ENCODE measurements around the gene GAA. TPM values are rescaled to one million over a fixed set of nuclear protein-coding genes. Genes with fewer than 3 reads are reported as not detected.

GAA gene
- total and polyA plus RNA-seq, 2 of the 8 experiments (the other 6 are each of a cell fraction or from before 2014, with no cell fraction given) = 14.8 to 30.0 TPM

DNA sequence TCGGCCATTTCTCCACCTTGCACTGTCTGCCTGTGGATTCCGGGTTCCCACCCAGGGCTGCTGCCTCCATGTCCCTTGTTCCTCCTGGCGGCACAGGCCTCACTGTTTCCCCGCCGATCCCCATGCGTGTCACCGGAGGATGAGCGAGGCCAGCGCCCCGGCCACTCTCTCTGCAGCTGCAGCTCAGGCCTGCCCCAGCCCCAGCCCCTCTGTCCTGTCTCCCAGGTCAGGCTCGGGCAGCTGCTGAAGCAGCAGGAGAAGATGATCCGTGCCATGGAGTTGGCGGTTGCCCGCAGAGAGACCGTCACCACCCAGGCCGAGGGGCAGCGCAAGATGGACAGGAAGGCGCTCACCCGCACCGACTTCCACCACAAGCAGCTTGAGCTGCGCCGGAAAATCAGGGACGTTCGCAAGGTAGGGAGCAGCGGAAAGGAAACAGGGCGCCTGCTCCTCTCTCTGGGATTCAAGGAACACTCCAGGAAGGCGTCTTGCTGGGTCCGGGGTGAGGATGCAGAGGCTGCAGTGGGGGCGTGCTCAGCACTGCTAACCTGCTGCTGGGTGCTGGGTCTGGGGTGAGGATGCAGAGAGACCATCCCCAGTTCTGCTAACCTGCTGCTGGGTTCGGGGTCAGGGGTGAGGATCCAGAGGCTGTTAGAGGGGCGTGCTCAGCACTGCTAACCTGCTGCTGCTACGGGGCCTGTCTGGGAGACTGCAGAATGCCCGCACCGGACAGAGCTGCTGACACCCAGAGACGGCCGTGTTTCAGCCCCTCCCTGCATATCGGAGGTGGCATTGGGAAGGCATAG is 6.1 kb upstream of the GAA start:
- DNase-seq (ENCODE audit: low read depth in 1 of 2, low spot score in 2 of 2) (peak in 1 of 2 experiments; percentile 46), FAIRE-seq (no peak)
- no peak overlapping the region for H3K14ac ChIP-seq (ENCODE audit: insufficient read length)
- no peak overlapping the region for H2BK12ac ChIP-seq (ENCODE audit: low read depth, low read length)
- no peak overlapping the region for H4K5ac ChIP-seq (ENCODE audit: insufficient read length, low read depth, low read length)
- peak overlapping the region; percentile 51; the same call in 1 of the 2 replicates for H4K8ac ChIP-seq (ENCODE audit: extremely low read depth, insufficient read depth, low read length)
- CTCF ChIA-PET (ENCODE audit: partially characterized antibody) = interaction anchor here (0.9 to 4.4 kb wide), 5 partner anchors 9 to 29 kb away, joined by 3 to 33 read pairs (median 3); no protein-coding TSS in a partner anchor
- WGBS, 2 experiments (ENCODE audit: extremely low coverage in 1 of 2, insufficient coverage in 1 of 2, insufficient read length in 1 of 2, insufficient replicate concordance in 2 of 2, low coverage in 1 of 2, low lambda C conversion rate in 2 of 2, missing lambda C conversion rate in 1 of 2) = 91% methylated on average over 28 of the region's 37 CpGs; no CpG with 5 or more reads in 1 of the 2 experiments
- H3K9me3 ChIP-seq (ENCODE audit: insufficient read depth in 2 of 2, low read depth in 1 of 2, low read length in 1 of 2) = no peaks in the 10 kb centered on the region
- H2BK5ac ChIP-seq (ENCODE audit: low read depth, low read length) = no peak overlapping the region
- H3K4me1 ChIP-seq (replicated peaks in 1 of 4; ENCODE audit: control insufficient read depth in 3 of 4, insufficient read depth in 4 of 4, low read length in 3 of 4) = no peaks in the 10 kb centered on the region; a peak in 1 of 7 replicates
- H2AK5ac ChIP-seq (ENCODE audit: low read depth, low read length) = no peak overlapping the region
- H4K20me1 ChIP-seq (replicated peaks in 1 of 2; ENCODE audit: control insufficient read depth in 1 of 2, insufficient read depth in 2 of 2, low read length in 2 of 2) = no peaks in the 10 kb centered on the region
- H2BK15ac ChIP-seq (ENCODE audit: low read length) = no peak overlapping the region
- POLR2A ChIA-PET (ENCODE audit: partially characterized antibody) = no interaction called here
- H3K36me3 ChIP-seq (ENCODE audit: control insufficient read depth in 2 of 4, insufficient read depth in 4 of 4, low read length in 3 of 4) = no peaks in the 10 kb centered on the region
- H3K79me2 ChIP-seq (ENCODE audit: control insufficient read depth in 1 of 2, insufficient read depth in 2 of 2, low read length in 2 of 2) = no peaks in the 10 kb centered on the region
- no peak overlapping the region for H3K18ac ChIP-seq (ENCODE audit: extremely low read depth, low read length)
- H3K9ac ChIP-seq (replicated peaks in 1 of 4; ENCODE audit: extremely low read depth in 1 of 4, low read depth in 3 of 4, low read length in 3 of 4) = no peak overlapping the region
- no peak overlapping the region for H3K23ac ChIP-seq (ENCODE audit: insufficient read length)
- no peak overlapping the region for H2AFZ ChIP-seq (ENCODE audit: low read length)
- no peak overlapping the region for H2BK120ac ChIP-seq (replicated peaks; ENCODE audit: low read depth, low read length)
- H3K4me2 ChIP-seq (ENCODE audit: insufficient read depth in 1 of 2, low read depth in 2 of 2, low read length in 2 of 2) = no peak overlapping the region
- no peak overlapping the region for H3K27ac ChIP-seq (ENCODE audit: low read depth, low read length)
- H2BK20ac ChIP-seq (ENCODE audit: low read length) = no peak overlapping the region
- H4K91ac ChIP-seq (replicated peaks; ENCODE audit: insufficient read length, low read length) = no peak overlapping the region
- H3K4ac ChIP-seq (replicated peaks; ENCODE audit: insufficient read length, low read depth, low read length) = no peak overlapping the region
- H3K56ac ChIP-seq (replicated peaks; ENCODE audit: insufficient read length, low read depth, low read length) = no peak overlapping the region
- H3K4me3 ChIP-seq (ENCODE audit: extremely low read depth in 1 of 4, insufficient read depth in 2 of 4, low read depth in 3 of 4, low read length in 4 of 4) = no peak overlapping the region
- H3K79me1 ChIP-seq (ENCODE audit: low read depth, low read length) = no peaks in the 10 kb centered on the region
- H3K27me3 ChIP-seq (replicated peaks in 1 of 4; ENCODE audit: control insufficient read depth in 3 of 4, extremely low read depth in 1 of 4, insufficient read depth in 3 of 4, low read length in 3 of 4) = peaks cover 0 to 4% (median 3%) of the 10 kb centered on the region in 4 experiments; a peak in 2 of 7 replicates
- no peaks in the 10 kb centered on the region for H3K23me2 ChIP-seq (ENCODE audit: low read depth, low read length)
- TF ChIP-seq HDAC6 (IDR thresholded peaks at IDR 0.05; ENCODE audit: low read depth, low read length) = no peak
- TF ChIP-seq SIN3A (conservative IDR thresholded peaks at IDR 0.05 in 1 of 2, IDR thresholded peaks at IDR 0.05 in 1 of 2; ENCODE audit: low read depth in 1 of 2, low read length in 2 of 2) = no peak
- TF ChIP-seq MAFK (IDR thresholded peaks at IDR 0.05; ENCODE audit: low read depth, low read length) = no peak
- no peak for TF ChIP-seq CREB1 (IDR thresholded peaks at IDR 0.05)
- TF ChIP-seq TBP (IDR thresholded peaks at IDR 0.05; ENCODE audit: low read depth, low read length) = no peak
- TF ChIP-seq BACH1 (IDR thresholded peaks at IDR 0.05; ENCODE audit: low read length) = no peak
- TF ChIP-seq POLR2A (IDR thresholded peaks at IDR 0.05; ENCODE audit: control extremely low read depth in 1 of 2, low read depth in 2 of 2, low read length in 2 of 2) = no peak
- TF ChIP-seq NRF1 (IDR thresholded peaks at IDR 0.05; ENCODE audit: low read depth, low read length) = no peak
- TF ChIP-seq SP2 (IDR thresholded peaks at IDR 0.05; ENCODE audit: low read length) = no peak
